ENCODE results near the gene ARHGEF10L.

The ARHGEF10L gene

GRCh38 chr1:17569200-17570139 lies 30.0 kb downstream of the ARHGEF10L start:
- DNase-seq: no peak

GRCh38 chr1:17570228-17570627 lies 30.7 kb downstream of the ARHGEF10L start:
- no peak for DNase-seq

GRCh38 chr1:17572264-17572985 lies 32.9 kb downstream of the ARHGEF10L start:
- DNase-seq: no peak

- DNase-seq: no peak
These were observed 34.1 kb downstream of the ARHGEF10L start for GRCh38 chr1:17573518-17574041.

- no peak for DNase-seq
These were observed 35.0 kb downstream of the ARHGEF10L start for GRCh38 chr1:17574516-17574915.

- no peak for DNase-seq
These were observed 36.5 kb downstream of the ARHGEF10L start for GRCh38 chr1:17575797-17576518.

GRCh38 chr1:17576519-17576853 lies 37.0 kb downstream of the ARHGEF10L start:
- no peak for DNase-seq

GRCh38 chr1:17577907-17578297 lies 38.4 kb downstream of the ARHGEF10L start:
- DNase-seq: no peak

GRCh38 chr1:17579951-17580939 lies 40.7 kb downstream of the ARHGEF10L start:
- DNase-seq: no peak

GRCh38 chr1:17581389-17582123 lies 42.1 kb downstream of the ARHGEF10L start:
- no peak for DNase-seq

- DNase-seq: no peak
These were observed 42.8 kb downstream of the ARHGEF10L start for GRCh38 chr1:17582124-17582774.

GRCh38 chr1:17584539-17584938 lies 45.0 kb downstream of the ARHGEF10L start:
- no peak for DNase-seq

- no peak for DNase-seq
These were observed 45.9 kb downstream of the ARHGEF10L start for GRCh38 chr1:17585266-17585987.

- DNase-seq: no peak
These were observed 46.9 kb downstream of the ARHGEF10L start for GRCh38 chr1:17586172-17586964.

GRCh38 chr1:17587693-17588047 lies 48.2 kb downstream of the ARHGEF10L start:
- DNase-seq: no peak

GRCh38 chr1:17588048-17588871 lies 48.8 kb downstream of the ARHGEF10L start:
- no peak for DNase-seq

GRCh38 chr1:17591814-17592430 lies 52.4 kb downstream of the ARHGEF10L start:
- DNase-seq: no peak

- no peak for DNase-seq
These were observed 54.5 kb downstream of the ARHGEF10L start for GRCh38 chr1:17594026-17594425.
